PC-3 (cell line): ENCODE results near the gene OR6C65. TPM values are rescaled to one million over a fixed set of nuclear protein-coding genes. Genes with fewer than 3 reads are reported as not detected.
"Not testable (repeated sequence)": the region's sequence is repeated elsewhere in the genome, so short reads cannot be mapped to it uniquely, and the experiment has no call there.

Experiments used
- ATAC-seq: fragments of 200-7000 bp; cut with Tn5 transposase; 2 replicates; pipeline ENCODE4 v1.9.1; 2020; ENCODE audit warnings: mild to moderate bottlenecking, moderate library complexity
- BruUV-seq: library from RNA; stranded (reverse); fragments of 400-500 nt; replicated peaks from 2 replicates; lab custom pipeline; 2021; lab: Mats Ljungman, UMichigan
- CTCF ChIA-PET: fragments of 300-600 bp; sonication (Branson Sonifier 250); formaldehyde crosslinking; loops from one replicate; lab custom pipeline; 2022; ENCODE audit warnings: antibody characterized with exemption; lab: Charles Lee
- POLR2A ChIA-PET: fragments of 300-600 bp; sonication (Branson Sonifier 250); formaldehyde crosslinking; loops from one replicate; lab custom pipeline; 2022; ENCODE audit warnings: antibody characterized with exemption; ENCODE audit not compliant: unreplicated experiment; lab: Charles Lee
- DNase-seq: peaks from one replicate; pipeline ENCODE4 v3.0.0-alpha.2; 2015
- H2AFZ ChIP-seq: fragments of 300-600 bp; sonication (generic); 2 replicates; pipeline ENCODE4 v1.6.0; 2016; ENCODE audit warnings: antibody characterized with exemption, low read length
- H3F3A ChIP-seq: fragments of 300-600 bp; sonication (generic); one replicate; pipeline ENCODE4 v1.6.0; 2017; ENCODE audit warnings: antibody characterized with exemption, low read length, control low read depth, mild to moderate bottlenecking; ENCODE audit not compliant: unreplicated experiment
- H3K27ac ChIP-seq: fragments of 300-600 bp; sonication (generic); 2 replicates; pipeline ENCODE4 v1.5.1; 2016; ENCODE audit warnings: mild to moderate bottlenecking, low read length
- H3K27me3 ChIP-seq: fragments of 300-600 bp; sonication (generic); 2 replicates; pipeline ENCODE4 v1.6.1; 2016; ENCODE audit warnings: low read length, mixed read lengths
- H3K36me3 ChIP-seq: fragments of 300-600 bp; sonication (generic); 2 replicates; pipeline ENCODE4 v1.6.1; 2016; ENCODE audit warnings: low read depth, mixed run types, low read length, mixed read lengths
- H3K4me1 ChIP-seq: fragments of 300-600 bp; sonication (generic); 2 replicates; pipeline ENCODE4 v1.5.1; 2016; ENCODE audit warnings: low read length; ENCODE audit not compliant: insufficient read depth
- H3K4me2 ChIP-seq: fragments of 300-600 bp; sonication (generic); 2 replicates; pipeline ENCODE4 v1.6.0; 2016; ENCODE audit warnings: low read length
- H3K4me3 ChIP-seq: fragments of 300-600 bp; sonication (generic); 2 replicates; pipeline ENCODE4 v1.5.1; 2016; ENCODE audit warnings: mild to moderate bottlenecking, low read length, mixed read lengths
- H3K79me2 ChIP-seq: fragments of 300-600 bp; sonication (generic); 2 replicates; pipeline ENCODE4 v1.6.1; 2017; ENCODE audit warnings: low read length, mixed read lengths
- H3K9ac ChIP-seq: fragments of 300-600 bp; sonication (generic); 2 replicates; pipeline ENCODE4 v1.6.0; 2016; ENCODE audit warnings: mild to moderate bottlenecking, low read length
- H3K9me2 ChIP-seq: fragments of 300-600 bp; sonication (generic); replicated peaks from 2 replicates; pipeline ENCODE4 v1.6.1; 2016; ENCODE audit warnings: mixed run types, low read length, mixed read lengths
- H3K9me3 ChIP-seq: fragments of 300-600 bp; sonication (generic); 2 replicates; pipeline ENCODE4 v1.6.1; 2016; ENCODE audit warnings: low read length, mixed read lengths
- H4K20me1 ChIP-seq: fragments of 300-600 bp; sonication (generic); 2 replicates; pipeline ENCODE4 v1.6.1; 2016; ENCODE audit warnings: low read length, mixed read lengths
- CTCF ChIP-seq: fragments of 300-600 bp; sonication (generic); conservative IDR thresholded peaks from 2 replicates; pipeline ENCODE4 v1.5.1; 2017; ENCODE audit warnings: antibody characterized with exemption, low read depth, mild to moderate bottlenecking, low read length
- EZH2 ChIP-seq: fragments of 300-600 bp; sonication (generic); IDR thresholded peaks from one replicate; pipeline ENCODE4 v1.6.1; 2017; ENCODE audit warnings: antibody characterized with exemption, mild to moderate bottlenecking, low read length; ENCODE audit not compliant: unreplicated experiment
- EZH2phosphoT487 ChIP-seq: fragments of 300-600 bp; sonication (generic); IDR thresholded peaks from 2 replicates; pipeline ENCODE4 v1.6.1; 2018; ENCODE audit warnings: mild to moderate bottlenecking, antibody characterized with exemption, low read length, borderline replicate concordance
- intact Hi-C: fragments of 100-400 bp; cut with micrococcal nuclease; formaldehyde crosslinking; loops from 2 replicates; pipeline ENCODE4 v1.9.0; 2023
- total RNA-seq: library from RNA; depleted of rRNA; stranded (reverse); fragments of >200 nt; gene quantifications from 2 replicates; pipeline ENCODE4 v1.2.3, GENCODE V29; 2014

The OR6C65 gene
- total RNA-seq, 1 experiment from 2014 or later, result not detected

- Histone ChIP-seq H3K4me3 (no peak overlapping the region), H3K36me3 (no peaks in the 10 kb centered on the region), H3K4me1 (no peaks in the 10 kb centered on the region), H3F3A (no peaks in the 10 kb centered on the region), H3K9me3 (no peaks in the 10 kb centered on the region), H4K20me1 (no peaks in the 10 kb centered on the region), H3K4me2 (no peak overlapping the region), H2AFZ (no peak overlapping the region), H3K9ac (no peak overlapping the region), H3K79me2 (no peaks in the 10 kb centered on the region), H3K27me3 (peaks cover 34% of the 10 kb centered on the region), H3K27ac (no peak overlapping the region), H3K9me2 (no peaks in the 10 kb centered on the region)
- no peak for TF ChIP-seq EZH2
- no peak for TF ChIP-seq CTCF
- TF ChIP-seq EZH2phosphoT487, result no peak
- intact Hi-C loops, result no loop called here
- CTCF ChIA-PET, result interaction anchor here (0.6 kb wide), 1 partner anchor 227 kb away, joined by 3 read pairs; no protein-coding TSS in a partner anchor
- no TSS peak for BruUV-seq
- ATAC-seq (no peak), DNase-seq (no peak)
- POLR2A ChIA-PET, result no interaction called here
Measured at GRCh38 chr12:55392032-55392795, 8.1 kb upstream of the OR6C65 start.

GRCh38 chr12:55396326-55396725, 4.0 kb upstream of the OR6C65 start:
- Histone ChIP-seq H2AFZ (no peak overlapping the region), H3K4me2 (no peak overlapping the region), H3K9me2 (no peaks in the 10 kb centered on the region), H3K9ac (no peak overlapping the region), H3K4me3 (no peak overlapping the region), H3K79me2 (no peaks in the 10 kb centered on the region), H4K20me1 (no peaks in the 10 kb centered on the region), H3F3A (no peaks in the 10 kb centered on the region), H3K36me3 (no peaks in the 10 kb centered on the region), H3K27me3 (peaks cover 59% of the 10 kb centered on the region), H3K27ac (no peak overlapping the region), H3K4me1 (no peaks in the 10 kb centered on the region), H3K9me3 (no peaks in the 10 kb centered on the region)
- intact Hi-C loops, result no loop called here
- ChIA-PET CTCF (no interaction called here), POLR2A (no interaction called here)
- DNase-seq, result no peak
- BruUV-seq, result no TSS peak
- no peak for ATAC-seq
- TF ChIP-seq CTCF (no peak), EZH2phosphoT487 (no peak), EZH2 (no peak)

- intact Hi-C loops, result no loop called here
- no TSS peak for BruUV-seq
- POLR2A ChIA-PET, result no interaction called here
Measured at GRCh38 chr12:55407866-55408265, 7.5 kb downstream of the OR6C65 start.

GRCh38 chr12:55409133-55409532, 8.8 kb downstream of the OR6C65 start:
- H3K27me3 ChIP-seq, BruUV-seq, H3K9me3 ChIP-seq, H3F3A ChIP-seq, H3K36me3 ChIP-seq, H3K4me2 ChIP-seq, H3K79me2 ChIP-seq, H3K9me2 ChIP-seq, H2AFZ ChIP-seq, H3K4me3 ChIP-seq, H4K20me1 ChIP-seq, ATAC-seq, CTCF ChIA-PET, DNase-seq, H3K4me1 ChIP-seq, POLR2A ChIA-PET, H3K9ac ChIP-seq, intact Hi-C loops, H3K27ac ChIP-seq: not testable (repeated sequence)

More at GRCh38 chr12:55407866-55408265, 7.5 kb downstream of the OR6C65 start:
- ATAC-seq, result no peak
- Histone ChIP-seq H3K79me2 (no peaks in the 10 kb centered on the region), H3K9me2 (no peaks in the 10 kb centered on the region), H3K4me3 (no peak overlapping the region), H4K20me1 (no peaks in the 10 kb centered on the region), H3K36me3 (no peaks in the 10 kb centered on the region), H2AFZ (no peak overlapping the region), H3F3A (no peaks in the 10 kb centered on the region), H3K27ac (no peak overlapping the region), H3K4me1 (no peaks in the 10 kb centered on the region), H3K9ac (no peak overlapping the region), H3K27me3 (no peaks in the 10 kb centered on the region), H3K4me2 (no peak overlapping the region), H3K9me3 (no peaks in the 10 kb centered on the region)
- TF ChIP-seq EZH2, result no peak
- TF ChIP-seq EZH2phosphoT487, result no peak
- TF ChIP-seq CTCF, result no peak
- no peak for DNase-seq
- CTCF ChIA-PET, result no interaction called here
